Mucosa of descending colon (tissue), 3 donors: ENCODE measurements around the gene ETNK2. TPM values are rescaled to one million over a fixed set of nuclear protein-coding genes. Genes with fewer than 3 reads are reported as not detected.
A peak's percentile ranks its signal among the peaks of the same experiment; 100 is the strongest.

Experiments
- ATAC-seq: fragments of 200-7000 bp; cut with Tn5 transposase; one replicate; pipeline ENCODE4 v1.9.1; 2020; ENCODE audit warnings: mild to moderate bottlenecking, moderate library complexity
- DNase-seq, 3 donors: peaks; one replicate each; pipeline ENCODE4 v3.0.0-alpha.2; 2020
- H3K36me3 ChIP-seq: fragments of 200-600 bp; one replicate; pipeline ENCODE4 v1.8.0; 2021; ENCODE audit warnings: low read depth, mild to moderate bottlenecking
- H3K4me1 ChIP-seq: fragments of 200-600 bp; one replicate; pipeline ENCODE4 v1.8.0; 2021; ENCODE audit warnings: low read depth, mild to moderate bottlenecking
- H3K4me3 ChIP-seq: fragments of 200-600 bp; one replicate; pipeline ENCODE4 v1.8.0; 2021; ENCODE audit warnings: mild to moderate bottlenecking
- H3K9me3 ChIP-seq: fragments of 200-600 bp; one replicate; pipeline ENCODE4 v1.8.0; 2021; ENCODE audit warnings: mild to moderate bottlenecking
- CTCF ChIP-seq: fragments of 200-600 bp; IDR thresholded peaks from one replicate; pipeline ENCODE4 v1.8.0; 2022; ENCODE audit warnings: antibody characterized with exemption, mild to moderate bottlenecking
- intact Hi-C, 2 donors: fragments of 100-400 bp; cut with DNase I in 1 of 2; cut with micrococcal nuclease in 1 of 2; formaldehyde crosslinking; loops; one replicate each; pipeline versions ENCODE4 v1.11.0 to v1.11.1; 2022; cut with DNase I, micrococcal nuclease
- total RNA-seq, 3 donors: library from RNA; stranded (reverse); fragmentation: NEBNext Ultra II Directional in 2 of 3; extraction: Animal tissue kit (Norgen Biotek cat#: 25700) in 2 of 3; gene quantifications; one replicate each; pipeline versions ENCODE4 v1.2.1 to v1.2.4, GENCODE V29; 2021 to 2023
- donor health status: DM: no; HTN: no; CAD: no; lungs with moderate emphysema.
- donor health status: DM: no; HTN: no; CAD: no.
- donor health status: DM: no; HTN: yes; CAD: no.

The ETNK2 gene
- total RNA-seq, 3 donors from 2014 or later = 0.20 to 6.8 (median 2.1) TPM

GRCh38 chr1:204191456-204191855 is 39.6 kb upstream of the ETNK2 start:
- intact Hi-C loops = no loop called here
- no peak for ATAC-seq
- Histone ChIP-seq H3K9me3 (no peaks in the 10 kb centered on the region), H3K4me3 (no peak overlapping the region), H3K36me3 (no peaks in the 10 kb centered on the region), H3K4me1 (peaks cover 3% of the 10 kb centered on the region)
- no peak for DNase-seq
- no peak for TF ChIP-seq CTCF

GRCh38 chr1:204190212-204191211 is 38.7 kb upstream of the ETNK2 start:
- intact Hi-C loops = no loop called here
- ATAC-seq = peak; percentile 82
- no peak for TF ChIP-seq CTCF
- no peaks in the 10 kb centered on the region for H3K36me3 ChIP-seq
- peaks cover 3% of the 10 kb centered on the region for H3K4me1 ChIP-seq
- H3K9me3 ChIP-seq = no peaks in the 10 kb centered on the region
- H3K4me3 ChIP-seq = no peak overlapping the region
- DNase-seq = peak; percentile 54 to 67 (median 58)

- DNase-seq (no peak), ATAC-seq (no peak)
- Histone ChIP-seq H3K36me3 (no peaks in the 10 kb centered on the region), H3K4me1 (peaks cover 3% of the 10 kb centered on the region), H3K9me3 (no peaks in the 10 kb centered on the region), H3K4me3 (no peak overlapping the region)
- intact Hi-C loops = no loop called here
- no peak for TF ChIP-seq CTCF
Observed at GRCh38 chr1:204188959-204189639, 37.3 kb upstream of the ETNK2 start.

- no peaks in the 10 kb centered on the region for H3K36me3 ChIP-seq
- ATAC-seq = no peak
- H3K4me3 ChIP-seq = no peak overlapping the region
- intact Hi-C loops = no loop called here
- no peaks in the 10 kb centered on the region for H3K9me3 ChIP-seq
- DNase-seq = no peak
- no peak for TF ChIP-seq CTCF
- no peaks in the 10 kb centered on the region for H3K4me1 ChIP-seq
Observed at GRCh38 chr1:204186597-204186996, 34.8 kb upstream of the ETNK2 start.

GRCh38 chr1:204181116-204181515 is 29.3 kb upstream of the ETNK2 start:
- H3K4me1 ChIP-seq = no peaks in the 10 kb centered on the region
- TF ChIP-seq CTCF = no peak
- no peak overlapping the region for H3K4me3 ChIP-seq
- ATAC-seq (no peak), DNase-seq (no peak)
- no peaks in the 10 kb centered on the region for H3K36me3 ChIP-seq
- H3K9me3 ChIP-seq = no peaks in the 10 kb centered on the region
- intact Hi-C loops = no loop called here
